H1 (cell line): ENCODE measurements around the gene KPNA3. TPM values are rescaled to one million over a fixed set of nuclear protein-coding genes. Genes with fewer than 3 reads are reported as not detected.

ENCODE experiments used
- CTCF ChIA-PET: fragments of 300-600 bp; sonication (Branson Sonifier 250); formaldehyde crosslinking; loops from one replicate; lab custom pipeline; 2021; ENCODE audit not compliant: partially characterized antibody; lab: Charles Lee
- POLR2A ChIA-PET: fragments of 300-600 bp; sonication (Branson Sonifier 250); formaldehyde crosslinking; loops from one replicate; lab custom pipeline; 2021; ENCODE audit warnings: inconsistent platforms; ENCODE audit not compliant: partially characterized antibody; lab: Charles Lee
- DNase-seq, 2 experiments: peaks; one replicate each; pipeline versions ENCODE4 v3.0.0 to v3.0.0-alpha.2; 2010 to 2022; ENCODE audit warnings: low spot score in 2 of 2, low read depth in 1 of 2, mixed read lengths in 1 of 2
- FAIRE-seq: peaks from 2 replicates; lab custom pipeline; 2011; peaks lifted over from hg19 to GRCh38; lab: Jason Lieb, UNC
- H2AFZ ChIP-seq: 2 replicates; pipeline ENCODE4 v1.8.1; 2012; ENCODE audit warnings: low read length, inconsistent platforms
- H2AK5ac ChIP-seq: 2 replicates; pipeline ENCODE4 v1.6.1; 2013; ENCODE audit warnings: low read depth, low read length
- H2BK120ac ChIP-seq: replicated peaks from 2 replicates; pipeline ENCODE3; 2013; ENCODE audit warnings: low read depth, low read length, inconsistent platforms
- H2BK12ac ChIP-seq: 2 replicates; pipeline ENCODE4 v1.6.1; 2013; ENCODE audit warnings: low read depth, low read length
- H2BK15ac ChIP-seq: 2 replicates; pipeline ENCODE4 v1.6.1; 2013; ENCODE audit warnings: low read length
- H2BK20ac ChIP-seq: 2 replicates; pipeline ENCODE4 v1.6.1; 2013; ENCODE audit warnings: low read length
- H2BK5ac ChIP-seq: 2 replicates; pipeline ENCODE4 v1.6.1; 2013; ENCODE audit warnings: low read depth, low read length
- H3K14ac ChIP-seq: 2 replicates; pipeline ENCODE4 v1.6.1; 2013; ENCODE audit warnings: inconsistent platforms; ENCODE audit not compliant: insufficient read length
- H3K18ac ChIP-seq: 2 replicates; pipeline ENCODE4 v1.6.1; 2013; ENCODE audit warnings: low read length; ENCODE audit errors: extremely low read depth
- H3K23ac ChIP-seq: 2 replicates; pipeline ENCODE4 v1.6.1; 2013; ENCODE audit warnings: inconsistent platforms; ENCODE audit not compliant: insufficient read length
- H3K23me2 ChIP-seq: 2 replicates; pipeline ENCODE4 v1.6.1; 2013; ENCODE audit warnings: low read depth, low read length
- H3K27ac ChIP-seq: 2 replicates; pipeline ENCODE4 v1.6.1; 2011; ENCODE audit warnings: low read depth, low read length, inconsistent platforms
- H3K27me3 ChIP-seq, 4 experiments: replicated peaks in 1 of 4; 1 replicate in 1 of 4; 2 replicates in 3 of 4; pipeline versions ENCODE4 v1.6.1 to v1.8.1; 2011 to 2013; ENCODE audit warnings: low read length in 3 of 4, mild to moderate bottlenecking in 3 of 4, inconsistent platforms in 2 of 4, mixed read lengths in 2 of 4, moderate library complexity in 1 of 4; ENCODE audit not compliant: control insufficient read depth in 3 of 4, insufficient read depth in 3 of 4; ENCODE audit errors: extremely low read depth in 1 of 4
- H3K36me3 ChIP-seq, 4 experiments: 2 replicates each; pipeline versions ENCODE4 v1.6.1 to v1.8.1; 2011 to 2013; ENCODE audit warnings: mild to moderate bottlenecking in 4 of 4, low read length in 3 of 4, moderate library complexity in 2 of 4, control low read depth in 1 of 4, inconsistent platforms in 1 of 4; ENCODE audit not compliant: insufficient read depth in 4 of 4, control insufficient read depth in 2 of 4
- H3K4ac ChIP-seq: replicated peaks from 2 replicates; pipeline ENCODE3; 2013; ENCODE audit warnings: low read length, low read depth, mixed read lengths, inconsistent platforms; ENCODE audit not compliant: insufficient read length
- H3K4me1 ChIP-seq, 4 experiments: replicated peaks in 1 of 4; 1 replicate in 1 of 4; 2 replicates in 3 of 4; pipeline versions ENCODE4 v1.6.1 to v1.8.1; 2011 to 2013; ENCODE audit warnings: low read length in 3 of 4, inconsistent platforms in 2 of 4, mixed read lengths in 1 of 4; ENCODE audit not compliant: insufficient read depth in 4 of 4, control insufficient read depth in 3 of 4
- H3K4me2 ChIP-seq, 2 experiments: 2 replicates each; pipeline versions ENCODE4 v1.6.1 to v1.8.1; 2011 to 2013; ENCODE audit warnings: low read depth in 2 of 2, low read length in 2 of 2, control low read depth in 1 of 2, inconsistent platforms in 1 of 2, mild to moderate bottlenecking in 1 of 2; ENCODE audit not compliant: insufficient read depth in 1 of 2
- H3K4me3 ChIP-seq, 4 experiments: fragments of 200-600, 300-600 bp in 1 of 4; sonication (generic), shearing (Covaris generic), sonication (Bioruptor Twin) in 1 of 4; 2 replicates each; pipeline versions ENCODE4 v1.5.1 to v1.8.1; 2011 to 2016; ENCODE audit warnings: low read length in 4 of 4, low read depth in 3 of 4, control low read depth in 2 of 4, inconsistent platforms in 2 of 4, mild to moderate bottlenecking in 2 of 4, mixed read lengths in 1 of 4, moderate library complexity in 1 of 4; ENCODE audit not compliant: insufficient read depth in 2 of 4; ENCODE audit errors: extremely low read depth in 1 of 4
- H3K56ac ChIP-seq: replicated peaks from 2 replicates; pipeline ENCODE3; 2013; ENCODE audit warnings: low read depth, mild to moderate bottlenecking, mixed read lengths, low read length, inconsistent platforms; ENCODE audit not compliant: insufficient read length
- H3K79me1 ChIP-seq: 2 replicates; pipeline ENCODE4 v1.6.1; 2013; ENCODE audit warnings: low read depth, low read length, control low read depth
- H3K79me2 ChIP-seq, 2 experiments: 2 replicates each; pipeline versions ENCODE4 v1.6.1 to v1.8.1; 2012 to 2013; ENCODE audit warnings: low read length in 2 of 2, mild to moderate bottlenecking in 2 of 2, inconsistent platforms in 1 of 2; ENCODE audit not compliant: insufficient read depth in 2 of 2, control insufficient read depth in 1 of 2
- H3K9ac ChIP-seq, 4 experiments: replicated peaks in 1 of 4; 1 replicate in 1 of 4; 2 replicates in 3 of 4; pipeline versions ENCODE4 v1.6.1 to v1.8.1; 2011 to 2013; ENCODE audit warnings: low read depth in 3 of 4, low read length in 3 of 4, control low read depth in 2 of 4, mild to moderate bottlenecking in 2 of 4, moderate library complexity in 2 of 4, inconsistent platforms in 1 of 4; ENCODE audit errors: extremely low read depth in 1 of 4
- H3K9me3 ChIP-seq, 2 experiments: 2 replicates each; pipeline versions ENCODE4 v1.6.1 to v1.8.1; 2012 to 2013; ENCODE audit warnings: mild to moderate bottlenecking in 2 of 2, moderate library complexity in 2 of 2, control low read depth in 1 of 2, inconsistent platforms in 1 of 2, low read depth in 1 of 2, low read length in 1 of 2, mixed read lengths in 1 of 2; ENCODE audit not compliant: insufficient read depth in 2 of 2
- H4K20me1 ChIP-seq, 2 experiments: replicated peaks in 1 of 2; 2 replicates each; pipeline versions ENCODE3 to v1.8.1; 2011 to 2013; ENCODE audit warnings: inconsistent platforms in 2 of 2, low read length in 2 of 2, mild to moderate bottlenecking in 1 of 2; ENCODE audit not compliant: insufficient read depth in 2 of 2, control insufficient read depth in 1 of 2
- H4K5ac ChIP-seq: 2 replicates; pipeline ENCODE4 v1.6.1; 2013; ENCODE audit warnings: low read length, low read depth, mixed read lengths, inconsistent platforms; ENCODE audit not compliant: insufficient read length
- H4K8ac ChIP-seq: 2 replicates; pipeline ENCODE4 v1.8.0; 2013; ENCODE audit warnings: mild to moderate bottlenecking, moderate library complexity, low read length, inconsistent platforms; ENCODE audit not compliant: insufficient read depth; ENCODE audit errors: extremely low read depth
- H4K91ac ChIP-seq: replicated peaks from 2 replicates; pipeline ENCODE3; 2013; ENCODE audit warnings: low read length, mixed read lengths, inconsistent platforms; ENCODE audit not compliant: insufficient read length
- CHD1 ChIP-seq: IDR thresholded peaks from 2 replicates; pipeline ENCODE4 v1.6.1; 2012; ENCODE audit warnings: low read depth, low read length, improper control_type of control experiment
- HDAC2 ChIP-seq, 2 experiments: fragments of 300-600 bp in 1 of 2; sonication (generic) in 1 of 2; IDR thresholded peaks; 2 replicates each; pipeline ENCODE4 v1.6.1; 2011 to 2012; ENCODE audit warnings: low read depth in 2 of 2, low read length in 2 of 2, mild to moderate bottlenecking in 2 of 2, moderate library complexity in 2 of 2, borderline replicate concordance in 1 of 2, inconsistent platforms in 1 of 2
- PHF8 ChIP-seq: fragments of 200-600 bp; sonication (generic); conservative IDR thresholded peaks from 2 replicates; pipeline ENCODE4 v1.7.1; 2012; ENCODE audit warnings: low read depth, mild to moderate bottlenecking, inconsistent platforms, low read length, moderate library complexity
- RBBP5 ChIP-seq: IDR thresholded peaks from 2 replicates; pipeline ENCODE4 v1.7.1; 2012; ENCODE audit warnings: low read depth, mild to moderate bottlenecking, inconsistent platforms, low read length, moderate library complexity, borderline replicate concordance
- RNF2 ChIP-seq: fragments of 200-900, 300-1000 bp; sonication (generic); IDR thresholded peaks from 2 replicates; pipeline ENCODE4 v1.7.1; 2016; ENCODE audit warnings: borderline replicate concordance, low read depth, mild to moderate bottlenecking, antibody characterized with exemption, low read length; ENCODE audit not compliant: poor library complexity, severe bottlenecking; ENCODE audit errors: missing control alignments
- SIX5 ChIP-seq: IDR thresholded peaks from 2 replicates; pipeline ENCODE4 v1.6.1; 2011; ENCODE audit warnings: mild to moderate bottlenecking, low read depth, low read length
- SP4 ChIP-seq: IDR thresholded peaks from 2 replicates; pipeline ENCODE4 v1.6.1; 2012; ENCODE audit warnings: low read length, inconsistent platforms
- TAF7 ChIP-seq: optimal IDR thresholded peaks from 2 replicates; pipeline ENCODE3; 2011; ENCODE audit warnings: low read depth, mild to moderate bottlenecking, inconsistent platforms, low read length, moderate library complexity, borderline replicate concordance
- WGBS, 2 experiments: shearing (Covaris generic) in 1 of 2; methylation state at CpG; one replicate each; pipeline versions ENCODE4 v1.1.6 to v1.1.7; 2013 to 2015; ENCODE audit warnings: low lambda C conversion rate in 2 of 2, mixed read lengths in 2 of 2, inconsistent platforms in 1 of 2, low coverage in 1 of 2, missing lambda C conversion rate in 1 of 2; ENCODE audit not compliant: insufficient replicate concordance in 2 of 2, insufficient coverage in 1 of 2, insufficient read length in 1 of 2; ENCODE audit errors: extremely low coverage in 1 of 2, missing lambda C conversion rate in 1 of 2; 5-methylcytosine and 5-hydroxymethylcytosine counted together
- polyA plus RNA-seq, 7 experiments: library from polyadenylated mRNA; depleted of rRNA in 3 of 7; stranded (reverse) in 5 of 7; unstranded in 2 of 7; fragments of >200 nt in 5 of 7; fragments of 200-250 nt in 2 of 7; gene quantifications; 1 replicate in 5 of 7; 2 replicates in 1 of 7; 4 replicates in 1 of 7; pipeline versions ENCODE4 v1.2.1 to v1.2.3, GENCODE V29; 2011 to 2013; ENCODE audit warnings: missing spikeins in 2 of 7, mixed read lengths in 2 of 7
- total RNA-seq: library from RNA; stranded (reverse); fragmentation: NEBNext Ultra II Directional; extraction: Animal tissue kit (Norgen Biotek cat#: 25700); gene quantifications from 2 replicates; pipeline ENCODE4 v1.2.1, GENCODE V29; 2021
- TF ChIP-seq, protein P1 (sequence below), 3 experiments: IDR thresholded peaks; 1 replicate in 2 of 3; 2 replicates in 1 of 3; pipeline versions ENCODE4 v1.5.1 to v1.6.1; 2011; ENCODE audit warnings: low read length in 3 of 3, mild to moderate bottlenecking in 3 of 3, inconsistent platforms in 2 of 3, low read depth in 1 of 3, moderate library complexity in 1 of 3; ENCODE audit not compliant: insufficient read depth in 1 of 3; ENCODE audit errors: control extremely low read depth in 1 of 3
- TF ChIP-seq, protein P2 (sequence below): IDR thresholded peaks from 2 replicates; pipeline ENCODE4 v1.6.1; 2012; ENCODE audit warnings: inconsistent platforms

Gene KPNA3
- total and polyA plus RNA-seq, 2 of the 8 experiments (the other 6 are each of a cell fraction or from before 2014, with no cell fraction given) = 21.4 to 63.2 TPM

DNA sequence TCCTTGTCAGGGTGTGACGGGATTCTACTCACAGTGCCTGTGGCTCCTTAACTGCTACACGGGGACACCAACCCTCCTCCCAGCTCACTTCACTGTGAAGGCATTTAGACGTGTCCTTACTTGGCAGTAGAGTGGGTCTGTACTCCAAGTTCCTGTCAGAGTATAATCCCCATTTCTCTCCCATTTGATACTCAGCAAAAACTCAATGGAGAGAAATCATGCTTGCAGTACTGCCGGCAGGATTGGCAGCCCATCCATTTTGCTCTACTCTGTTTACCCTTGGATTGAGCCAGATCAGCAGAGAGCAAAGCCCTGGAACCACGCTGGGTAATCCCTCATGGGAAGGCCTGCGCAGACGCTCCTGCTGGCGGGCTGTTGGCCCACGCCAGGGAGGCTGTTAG is 135.2 kb downstream of the KPNA3 start:
- no peak overlapping the region for H3K27ac ChIP-seq
- H3K56ac ChIP-seq = no peak overlapping the region
- POLR2A ChIA-PET = no interaction called here
- no peak overlapping the region for H2BK15ac ChIP-seq
- no peak for DNase-seq
- H3K9ac ChIP-seq = no peak overlapping the region
- no peak for FAIRE-seq
- no peak overlapping the region for H4K5ac ChIP-seq
- no peak overlapping the region for H4K91ac ChIP-seq
- no peak overlapping the region for H2BK20ac ChIP-seq
- no peak overlapping the region for H2BK120ac ChIP-seq
- H3K18ac ChIP-seq = no peak overlapping the region
- no peak overlapping the region for H3K4me2 ChIP-seq
- no peaks in the 10 kb centered on the region for H3K4me1 ChIP-seq
- no peaks in the 10 kb centered on the region for H3K23me2 ChIP-seq
- no peaks in the 10 kb centered on the region for H3K79me2 ChIP-seq
- H3K23ac ChIP-seq = no peak overlapping the region
- H2AK5ac ChIP-seq = no peak overlapping the region
- no peaks in the 10 kb centered on the region for H3K9me3 ChIP-seq
- no peaks in the 10 kb centered on the region for H3K79me1 ChIP-seq
- CTCF ChIA-PET = interaction anchor here (0.7 kb wide), 1 partner anchor 114 kb away, joined by 3 read pairs; no protein-coding TSS in a partner anchor
- 93% methylated on average over 9 of the region's 9 CpGs; no CpG with 5 or more reads in 1 of the 2 experiments for WGBS, 2 experiments
- H3K4ac ChIP-seq = no peak overlapping the region
- H4K20me1 ChIP-seq = no peaks in the 10 kb centered on the region
- no peak overlapping the region for H4K8ac ChIP-seq
- H2AFZ ChIP-seq = no peak overlapping the region
- peaks cover 0 to 13% (median 6%) of the 10 kb centered on the region in 4 experiments; a peak in 4 of 8 replicates for H3K36me3 ChIP-seq
- no peak overlapping the region for H3K14ac ChIP-seq
- no peak overlapping the region for H3K4me3 ChIP-seq
- no peak overlapping the region for H2BK12ac ChIP-seq
- no peak overlapping the region for H2BK5ac ChIP-seq
- no peaks in the 10 kb centered on the region for H3K27me3 ChIP-seq
- TF ChIP-seq RNF2 (no peak), TAF7 (no peak), PHF8 (no peak), SIX5 (no peak), CHD1 (no peak), HDAC2 (IDR thresholded peaks at IDR 0.05; ENCODE audit: borderline replicate concordance in 1 of 2, low read depth in 2 of 2, low read length in 2 of 2) (no peak), SP4 (no peak), RBBP5 (no peak)
- TF ChIP-seq, protein P1, sequence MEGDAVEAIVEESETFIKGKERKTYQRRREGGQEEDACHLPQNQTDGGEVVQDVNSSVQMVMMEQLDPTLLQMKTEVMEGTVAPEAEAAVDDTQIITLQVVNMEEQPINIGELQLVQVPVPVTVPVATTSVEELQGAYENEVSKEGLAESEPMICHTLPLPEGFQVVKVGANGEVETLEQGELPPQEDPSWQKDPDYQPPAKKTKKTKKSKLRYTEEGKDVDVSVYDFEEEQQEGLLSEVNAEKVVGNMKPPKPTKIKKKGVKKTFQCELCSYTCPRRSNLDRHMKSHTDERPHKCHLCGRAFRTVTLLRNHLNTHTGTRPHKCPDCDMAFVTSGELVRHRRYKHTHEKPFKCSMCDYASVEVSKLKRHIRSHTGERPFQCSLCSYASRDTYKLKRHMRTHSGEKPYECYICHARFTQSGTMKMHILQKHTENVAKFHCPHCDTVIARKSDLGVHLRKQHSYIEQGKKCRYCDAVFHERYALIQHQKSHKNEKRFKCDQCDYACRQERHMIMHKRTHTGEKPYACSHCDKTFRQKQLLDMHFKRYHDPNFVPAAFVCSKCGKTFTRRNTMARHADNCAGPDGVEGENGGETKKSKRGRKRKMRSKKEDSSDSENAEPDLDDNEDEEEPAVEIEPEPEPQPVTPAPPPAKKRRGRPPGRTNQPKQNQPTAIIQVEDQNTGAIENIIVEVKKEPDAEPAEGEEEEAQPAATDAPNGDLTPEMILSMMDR (IDR thresholded peaks at IDR 0.05; ENCODE audit: control extremely low read depth in 1 of 3, insufficient read depth in 1 of 3, low read depth in 1 of 3, low read length in 3 of 3) = no peak
- TF ChIP-seq, protein P2, sequence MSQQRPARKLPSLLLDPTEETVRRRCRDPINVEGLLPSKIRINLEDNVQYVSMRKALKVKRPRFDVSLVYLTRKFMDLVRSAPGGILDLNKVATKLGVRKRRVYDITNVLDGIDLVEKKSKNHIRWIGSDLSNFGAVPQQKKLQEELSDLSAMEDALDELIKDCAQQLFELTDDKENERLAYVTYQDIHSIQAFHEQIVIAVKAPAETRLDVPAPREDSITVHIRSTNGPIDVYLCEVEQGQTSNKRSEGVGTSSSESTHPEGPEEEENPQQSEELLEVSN = no peak
